ENCODE data around the gene HDGF. TPM values are rescaled to one million over a fixed set of nuclear protein-coding genes. Genes with fewer than 3 reads are reported as not detected.

HDGF gene
- total and polyA plus RNA-seq, 9 of the 15 experiments (the other 6 are each of a cell fraction or from before 2014, with no cell fraction given), result 38.8 to 601 (median 400) TPM

- TF ChIP-seq CEBPZ (IDR thresholded peaks at IDR 0.05; ENCODE audit: borderline replicate concordance, low read depth, low read length), result no peak
- TF ChIP-seq FOXJ2 (tag; IDR thresholded peaks at IDR 0.05), result no peak
- TF ChIP-seq ID3 (CRISPR knock-in tag; IDR thresholded peaks at IDR 0.05), result no peak
- 0 out of 2 replicates have a peak, but pooled peaks have one; percentile 13 for TF ChIP-seq ID3 (tag; IDR thresholded peaks at IDR 0.05)
- TF ChIP-seq MECOM (CRISPR knock-in tag; IDR thresholded peaks at IDR 0.05), result no peak
- peak in 1 of 2 experiments; percentile 3 for TF ChIP-seq E2F6 (IDR thresholded peaks at IDR 0.05; ENCODE audit: borderline replicate concordance in 1 of 2, extremely low read depth in 1 of 2, insufficient read depth in 1 of 2, insufficient read length in 1 of 2, low read depth in 1 of 2, low read length in 1 of 2, poor library complexity in 1 of 2, severe bottlenecking in 1 of 2)
- TF ChIP-seq NKRF (IDR thresholded peaks at IDR 0.05; ENCODE audit: borderline replicate concordance), result 0 out of 2 replicates have a peak, but pooled peaks have one; percentile 30
These were observed 1.2 kb downstream of the HDGF start (continued) for GRCh38 chr1:156750191-156750672.

All from K562 (cell line).